IMR-90 (cell line): ENCODE measurements around the gene NFE2L2. TPM values are rescaled to one million over a fixed set of nuclear protein-coding genes. Genes with fewer than 3 reads are reported as not detected.
A peak's percentile ranks its signal among the peaks of the same experiment; 100 is the strongest.

Experiments
- ATAC-seq: fragments of 200-7000 bp; cut with Tn5 transposase; 2 replicates; pipeline ENCODE4 v1.9.1; 2020; ENCODE audit warnings: low read depth, mild to moderate bottlenecking, moderate library complexity
- Bru-seq: library from RNA; stranded (reverse); fragments of 400-500 nt; gene quantifications from one replicate; lab custom pipeline; 2021; lab: Mats Ljungman, UMichigan
- BruChase-seq, 2 experiments: library from RNA; stranded (reverse); fragments of 400-500 nt; gene quantifications; one replicate each; lab custom pipeline; 2021; lab: Mats Ljungman, UMichigan
- BruUV-seq: library from RNA; stranded (reverse); fragments of 400-500 nt; replicated peaks from 2 replicates; lab custom pipeline; 2021; lab: Mats Ljungman, UMichigan
- CTCF ChIA-PET: fragments of 300-600 bp; formaldehyde crosslinking; extraction: SDS; loops from one replicate; lab custom pipeline; 2021; ENCODE audit warnings: antibody characterized with exemption; lab: Yijun Ruan, JAX
- POLR2A ChIA-PET: fragments of 300-600 bp; sonication (Branson Sonifier 250); formaldehyde crosslinking; loops from one replicate; lab custom pipeline; 2022; ENCODE audit warnings: antibody characterized with exemption; ENCODE audit not compliant: unreplicated experiment; lab: Charles Lee
- DNase-seq: peaks from one replicate; pipeline ENCODE4 v3.0.0; 2013
- H2AFZ ChIP-seq: replicated peaks from 2 replicates; pipeline ENCODE3; 2013; ENCODE audit warnings: low read length, mild to moderate bottlenecking; ENCODE audit not compliant: poor library complexity
- H2AK5ac ChIP-seq: 2 replicates; pipeline ENCODE4 v1.6.1; 2013; ENCODE audit warnings: low read depth, low read length, inconsistent platforms
- H2AK9ac ChIP-seq: replicated peaks from 2 replicates; pipeline ENCODE3; 2013; ENCODE audit warnings: mild to moderate bottlenecking, low read depth, low read length, moderate library complexity; ENCODE audit not compliant: poor library complexity
- H2BK120ac ChIP-seq: 2 replicates; pipeline ENCODE4 v1.6.1; 2013; ENCODE audit warnings: low read depth, low read length, inconsistent platforms
- H2BK15ac ChIP-seq: 3 replicates; pipeline ENCODE4 v1.6.1; 2013; ENCODE audit warnings: low read depth, low read length, inconsistent platforms
- H2BK20ac ChIP-seq: 2 replicates; pipeline ENCODE4 v1.6.1; 2013; ENCODE audit warnings: low read depth, mild to moderate bottlenecking, inconsistent platforms, low read length, moderate library complexity
- H2BK5ac ChIP-seq: 2 replicates; pipeline ENCODE4 v1.6.1; 2013; ENCODE audit warnings: mild to moderate bottlenecking, low read depth, low read length, inconsistent platforms; ENCODE audit not compliant: poor library complexity, severe bottlenecking
- H3K14ac ChIP-seq: replicated peaks from 2 replicates; pipeline ENCODE4 v1.6.1; 2013; ENCODE audit warnings: low read depth, low read length, inconsistent platforms
- H3K18ac ChIP-seq: 2 replicates; pipeline ENCODE4 v1.6.1; 2013; ENCODE audit warnings: low read depth, low read length, control low read depth
- H3K23ac ChIP-seq: 2 replicates; pipeline ENCODE4 v1.6.1; 2013; ENCODE audit warnings: low read depth, low read length, inconsistent platforms
- H3K27ac ChIP-seq: 2 replicates; pipeline ENCODE4 v1.5.1; 2013; ENCODE audit warnings: mild to moderate bottlenecking, control low read depth, low read length; ENCODE audit not compliant: insufficient read depth
- H3K27me3 ChIP-seq: 2 replicates; pipeline ENCODE4 v1.6.1; 2013; ENCODE audit warnings: low read length; ENCODE audit not compliant: control insufficient read depth, insufficient read depth
- H3K36me3 ChIP-seq: 2 replicates; pipeline ENCODE4 v1.6.1; 2013; ENCODE audit warnings: low read length, mixed read lengths; ENCODE audit not compliant: control insufficient read depth, insufficient read depth
- H3K4ac ChIP-seq: 2 replicates; pipeline ENCODE4 v1.6.1; 2013; ENCODE audit warnings: low read depth, low read length, inconsistent platforms
- H3K4me1 ChIP-seq: 2 replicates; pipeline ENCODE4 v1.6.1; 2013; ENCODE audit warnings: low read length, mixed read lengths; ENCODE audit not compliant: control insufficient read depth, insufficient read depth
- H3K4me2 ChIP-seq: 2 replicates; pipeline ENCODE4 v1.6.1; 2013; ENCODE audit warnings: low read depth, mild to moderate bottlenecking, control low read depth, low read length, moderate library complexity
- H3K4me3 ChIP-seq: 2 replicates; pipeline ENCODE4 v1.5.1; 2013; ENCODE audit warnings: low read depth, mild to moderate bottlenecking, control low read depth, low read length, moderate library complexity; ENCODE audit not compliant: insufficient read depth
- H3K56ac ChIP-seq: 2 replicates; pipeline ENCODE4 v1.6.1; 2013; ENCODE audit warnings: low read length, inconsistent platforms; ENCODE audit not compliant: insufficient read depth; ENCODE audit errors: extremely low read depth
- H3K79me1 ChIP-seq, 2 experiments: 2 replicates each; pipeline ENCODE4 v1.6.1; 2013; ENCODE audit warnings: low read length in 2 of 2, inconsistent platforms in 1 of 2, low read depth in 1 of 2
- H3K9ac ChIP-seq: 2 replicates; pipeline ENCODE4 v1.6.1; 2013; ENCODE audit warnings: low read depth, low read length, control low read depth
- H3K9me1 ChIP-seq: 2 replicates; pipeline ENCODE4 v1.6.1; 2013; ENCODE audit warnings: low read length, inconsistent platforms; ENCODE audit not compliant: insufficient read depth
- H3K9me3 ChIP-seq: 2 replicates; pipeline ENCODE4 v1.6.1; 2013; ENCODE audit warnings: low read length; ENCODE audit not compliant: control insufficient read depth, insufficient read depth
- H4K20me1 ChIP-seq: 2 replicates; pipeline ENCODE4 v1.6.1; 2013; ENCODE audit warnings: low read length, inconsistent platforms; ENCODE audit not compliant: insufficient read depth
- H4K5ac ChIP-seq: 2 replicates; pipeline ENCODE4 v1.6.1; 2013; ENCODE audit warnings: mild to moderate bottlenecking, low read depth, low read length, control low read depth
- H4K8ac ChIP-seq, 2 experiments: 2 replicates each; pipeline ENCODE4 v1.6.1; 2013; ENCODE audit warnings: low read depth in 2 of 2, low read length in 2 of 2, control low read depth in 1 of 2, inconsistent platforms in 1 of 2
- H4K91ac ChIP-seq: 2 replicates; pipeline ENCODE4 v1.6.1; 2013; ENCODE audit warnings: low read depth, low read length, inconsistent platforms; ENCODE audit not compliant: insufficient read depth
- BHLHE40 ChIP-seq: fragments of 150-350 bp; IDR thresholded peaks from 2 replicates; pipeline ENCODE4 v1.6.1; 2016; ENCODE audit warnings: mild to moderate bottlenecking, low read depth, low read length
- CEBPB ChIP-seq: IDR thresholded peaks from 2 replicates; pipeline ENCODE4 v1.6.1; 2012; ENCODE audit warnings: low read depth, low read length, improper control_type of control experiment
- CHD1 ChIP-seq: IDR thresholded peaks from 2 replicates; pipeline ENCODE4 v1.6.1; 2012; ENCODE audit warnings: low read depth, low read length, improper control_type of control experiment
- FOS ChIP-seq: fragments of 150-350 bp; IDR thresholded peaks from 2 replicates; pipeline ENCODE4 v1.6.1; 2016; ENCODE audit warnings: low read depth, low read length
- MAFK ChIP-seq: IDR thresholded peaks from 2 replicates; pipeline ENCODE4 v1.6.1; 2012; ENCODE audit warnings: low read depth, low read length, improper control_type of control experiment
- MXI1 ChIP-seq: IDR thresholded peaks from 2 replicates; pipeline ENCODE4 v1.6.1; 2012; ENCODE audit warnings: low read depth, mild to moderate bottlenecking, low read length, moderate library complexity, borderline replicate concordance
- NFE2L2 ChIP-seq: fragments of 150-350 bp; IDR thresholded peaks from 2 replicates; pipeline ENCODE4 v1.6.1; 2016; ENCODE audit warnings: low read depth, mild to moderate bottlenecking, low read length
- POLR2A ChIP-seq: IDR thresholded peaks from 2 replicates; pipeline ENCODE4 v1.6.1; 2012; ENCODE audit warnings: mild to moderate bottlenecking, low read depth, low read length
- RAD21 ChIP-seq: IDR thresholded peaks from 2 replicates; pipeline ENCODE4 v1.6.1; 2012; ENCODE audit warnings: low read length, improper control_type of control experiment
- RCOR1 ChIP-seq: IDR thresholded peaks from 2 replicates; pipeline ENCODE4 v1.6.1; 2012; ENCODE audit warnings: mild to moderate bottlenecking, low read length, improper control_type of control experiment; ENCODE audit not compliant: insufficient replicate concordance
- RFX5 ChIP-seq: IDR thresholded peaks from 2 replicates; pipeline ENCODE4 v1.8.0; 2012; ENCODE audit warnings: low read depth, mild to moderate bottlenecking, low read length, moderate library complexity
- SMC3 ChIP-seq: fragments of 150-350 bp; IDR thresholded peaks from 2 replicates; pipeline ENCODE4 v1.6.1; 2016; ENCODE audit warnings: low read depth, mild to moderate bottlenecking, antibody characterized with exemption, low read length, moderate library complexity
- WGBS, 2 experiments: methylation state at CpG; one replicate each; pipeline versions ENCODE4 v1.1.5 to v1.1.7; 2013; ENCODE audit warnings: missing lambda C conversion rate in 2 of 2; ENCODE audit not compliant: insufficient read length in 1 of 2; ENCODE audit errors: extremely low coverage in 2 of 2; 5-methylcytosine and 5-hydroxymethylcytosine counted together
- dilution Hi-C: fragments of 300-500 bp; cut with HindIII; formaldehyde crosslinking; loops from one replicate; pipeline ENCODE4 v1.14.3; 2018; ENCODE audit warnings: low sequenced_read_pairs; ENCODE audit not compliant: unreplicated experiment
- in situ Hi-C: fragments of 300-500 bp; cut with MboI; formaldehyde crosslinking; loops from 3 replicates; pipeline ENCODE4 v1.14.3; 2019; ENCODE audit warnings: low sequenced_read_pairs, inconsistent platforms, mixed read lengths
- intact Hi-C: fragments of 100-400 bp; cut with micrococcal nuclease; formaldehyde crosslinking; loops from 2 replicates; pipeline ENCODE4 v1.10.0; 2022
- long read RNA-seq: library from polyadenylated mRNA; unstranded; transcript quantifications from one replicate; pipeline ENCODE4 v2.0.0, GENCODE V29; 2021; ENCODE audit not compliant: unreplicated experiment
- polyA plus RNA-seq, 3 experiments: library from polyadenylated mRNA; depleted of rRNA; stranded (reverse); fragments of >200 nt; gene quantifications; 2 replicates each; pipeline ENCODE4 v1.2.3, GENCODE V29; 2012; ENCODE audit warnings: low replicate concordance in 1 of 3
- total RNA-seq: library from RNA; depleted of rRNA; stranded (reverse); fragments of >200 nt; gene quantifications from 2 replicates; pipeline ENCODE4 v1.2.3, GENCODE V29; 2012; rRNA removed
- TF ChIP-seq, protein P1 (sequence below): conservative IDR thresholded peaks from 2 replicates; pipeline ENCODE4 v1.5.1; 2012; ENCODE audit warnings: mild to moderate bottlenecking, low read depth, low read length, improper control_type of control experiment

Gene NFE2L2
- 72.8 and 83.5 TPM in 2 replicates for total RNA-seq
- polyA plus RNA-seq (2012; rRNA removed), result 64.7 and 72.7 TPM in 2 replicates
- polyA plus RNA-seq (2012; cell fraction: cytosol; rRNA removed), result 24.4 and 31.1 TPM in 2 replicates
- polyA plus RNA-seq (2012; cell fraction: nucleus; rRNA removed; ENCODE audit: low replicate concordance), result 12.9 and 91.4 TPM in 2 replicates
- percentile 99 among the genes with signal in this experiment for Bru-seq, nascent RNA
- percentile 99 among the genes with signal in this experiment for BruChase-seq, experiment 1, labeled RNA remaining after a 6-hour chase
- BruChase-seq, experiment 2, labeled RNA remaining after a 2-hour chase, result percentile 99 among the genes with signal in this experiment
- long read RNA-seq, transcript NFE2L2-201 (5 exons, 2,853 nt), result major isoform, 234 of 292 reads
- long read RNA-seq, transcript NFE2L2-202 (5 exons, 2,651 nt), result minor isoform, 22 of 292 reads
- long read RNA-seq, transcript NFE2L2-210 (2 exons, 521 nt), result minor isoform, 11 of 292 reads
- long read RNA-seq, partial matches to known transcripts, result 6 of 292 reads
- long read RNA-seq, other reads (novel, unspliced or antisense), result 18 of 292 reads

GRCh38 chr2:177264693-177265587 is at the start of gene NFE2L2:
TSS of gene NFE2L2 (minus strand) at chr2:177264727. CDS start at chr2:177264576, 151 bp downstream.
- Histone ChIP-seq H3K9ac (peak within 1 kb of the TSS; percentile 96), H3K4ac (peak within 1 kb of the TSS; percentile 95), H3K14ac (peak within 1 kb of the TSS; percentile 91), H4K20me1 (peaks cover 29% of the 10 kb centered on the region), H2BK20ac (peak within 1 kb of the TSS; percentile 72), H4K5ac (peak within 1 kb of the TSS; percentile 85), H3K4me3 (peak within 1 kb of the TSS; percentile 69), H3K27ac (peak within 1 kb of the TSS; percentile 99), H3K4me2 (peak within 1 kb of the TSS; percentile 87), H2AK9ac (peak within 1 kb of the TSS; percentile 97), H2BK120ac (peak within 1 kb of the TSS; percentile 92), H3K4me1 (peaks cover 5% of the 10 kb centered on the region), H3K56ac (peak within 1 kb of the TSS; percentile 94), H3K23ac (peak within 1 kb of the TSS; percentile 91), H3K9me3 (no peaks in the 10 kb centered on the region), H4K8ac (peak within 1 kb of the TSS; percentile 74 to 91), H2BK5ac (peak within 1 kb of the TSS; percentile 97), H2AK5ac (peak within 1 kb of the TSS; percentile 77), H3K9me1 (peaks cover 3% of the 10 kb centered on the region), H3K27me3 (no peaks in the 10 kb centered on the region), H2AFZ (peak within 1 kb of the TSS; percentile 90), H3K36me3 (no peaks in the 10 kb centered on the region), H4K91ac (peak within 1 kb of the TSS; percentile 94), H2BK15ac (peak within 1 kb of the TSS; percentile 83; the same call in 2 of the 3 replicates), H3K18ac (peak within 1 kb of the TSS; percentile 95), H3K79me1 (peaks cover 0 to 5% of the 10 kb centered on the region in 2 experiments; a peak in 1 of 4 replicates)
- ATAC-seq, result peak; percentile 84
- intact Hi-C loops, result loop anchor here (5.0 to 10.0 kb wide), 3 partner anchors 132 to 457 kb away; no protein-coding TSS in a partner anchor
- in situ Hi-C loops, result loop anchor here (5.0 kb wide), 1 partner anchor 67 kb away; no protein-coding TSS in a partner anchor
- POLR2A ChIA-PET, result interaction anchor here (0.5 to 1.7 kb wide), 9 partner anchors 10 to 101 kb away, joined by 3 to 9 read pairs (median 4); no protein-coding TSS in a partner anchor
- 0% methylated on average over 17 of the region's 66 CpGs; no CpG with 5 or more reads in 1 of the 2 experiments for WGBS, 2 experiments
- dilution Hi-C loops, result no loop called here
- CTCF ChIA-PET, result interaction anchor here (0.6 to 3.2 kb wide), 9 partner anchors 9 to 1869 kb away, joined by 3 to 29 read pairs (median 4); no protein-coding TSS in a partner anchor
- TSS peak; percentile 92 for BruUV-seq
- peak; percentile 91 for DNase-seq
- no peak for TF ChIP-seq FOS
- TF ChIP-seq, protein P1, sequence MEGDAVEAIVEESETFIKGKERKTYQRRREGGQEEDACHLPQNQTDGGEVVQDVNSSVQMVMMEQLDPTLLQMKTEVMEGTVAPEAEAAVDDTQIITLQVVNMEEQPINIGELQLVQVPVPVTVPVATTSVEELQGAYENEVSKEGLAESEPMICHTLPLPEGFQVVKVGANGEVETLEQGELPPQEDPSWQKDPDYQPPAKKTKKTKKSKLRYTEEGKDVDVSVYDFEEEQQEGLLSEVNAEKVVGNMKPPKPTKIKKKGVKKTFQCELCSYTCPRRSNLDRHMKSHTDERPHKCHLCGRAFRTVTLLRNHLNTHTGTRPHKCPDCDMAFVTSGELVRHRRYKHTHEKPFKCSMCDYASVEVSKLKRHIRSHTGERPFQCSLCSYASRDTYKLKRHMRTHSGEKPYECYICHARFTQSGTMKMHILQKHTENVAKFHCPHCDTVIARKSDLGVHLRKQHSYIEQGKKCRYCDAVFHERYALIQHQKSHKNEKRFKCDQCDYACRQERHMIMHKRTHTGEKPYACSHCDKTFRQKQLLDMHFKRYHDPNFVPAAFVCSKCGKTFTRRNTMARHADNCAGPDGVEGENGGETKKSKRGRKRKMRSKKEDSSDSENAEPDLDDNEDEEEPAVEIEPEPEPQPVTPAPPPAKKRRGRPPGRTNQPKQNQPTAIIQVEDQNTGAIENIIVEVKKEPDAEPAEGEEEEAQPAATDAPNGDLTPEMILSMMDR, result peak; percentile 40; the same call in 1 of the 2 replicates
- TF ChIP-seq BHLHE40, result no peak
- peak; percentile 59; the same call in 1 of the 2 replicates for TF ChIP-seq MXI1
- TF ChIP-seq MAFK, result no peak
- peak; percentile 77 for TF ChIP-seq POLR2A
- no peak for TF ChIP-seq RFX5
- TF ChIP-seq CHD1, result no peak
- peak; percentile 29 for TF ChIP-seq RCOR1
- TF ChIP-seq RAD21, result no peak
- TF ChIP-seq NFE2L2, result no peak
- TF ChIP-seq CEBPB, result peak; percentile 88
- peak; percentile 21; the same call in 1 of the 2 replicates for TF ChIP-seq SMC3
